CD4-positive, alpha-beta T cell treated with Interleukin-6 for 4 hours (primary cell): ENCODE results near the gene MOV10L1.
"Not testable (repeated sequence)": the region's sequence is repeated elsewhere in the genome, so short reads cannot be mapped to it uniquely, and the experiment has no call there.

Source experiments
- DNase-seq: peaks from one replicate; pipeline ENCODE4 v3.0.0-alpha.2; 2020; ENCODE audit warnings: mixed read lengths

The MOV10L1 gene

DNA sequence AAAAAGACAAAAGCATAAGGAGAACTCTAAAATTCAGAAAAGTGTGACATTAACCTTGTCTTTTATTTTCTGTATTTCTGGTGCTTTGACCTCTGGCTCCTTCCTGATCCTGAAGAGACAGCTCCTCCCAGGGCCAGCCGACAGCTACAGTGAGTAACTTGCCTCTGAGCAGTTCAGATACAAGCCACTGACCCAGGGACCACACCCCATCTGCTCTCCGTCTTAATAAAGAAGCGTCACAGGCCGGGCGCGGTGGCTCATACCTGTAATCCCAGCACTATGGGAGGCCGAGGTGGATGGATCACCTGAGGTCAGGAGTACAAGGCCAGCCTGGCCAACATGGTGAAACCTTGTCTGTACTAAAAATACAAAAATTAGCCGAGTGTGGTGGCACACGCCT is 11.0 kb upstream of the MOV10L1 start:
- DNase-seq: no peak

DNA sequence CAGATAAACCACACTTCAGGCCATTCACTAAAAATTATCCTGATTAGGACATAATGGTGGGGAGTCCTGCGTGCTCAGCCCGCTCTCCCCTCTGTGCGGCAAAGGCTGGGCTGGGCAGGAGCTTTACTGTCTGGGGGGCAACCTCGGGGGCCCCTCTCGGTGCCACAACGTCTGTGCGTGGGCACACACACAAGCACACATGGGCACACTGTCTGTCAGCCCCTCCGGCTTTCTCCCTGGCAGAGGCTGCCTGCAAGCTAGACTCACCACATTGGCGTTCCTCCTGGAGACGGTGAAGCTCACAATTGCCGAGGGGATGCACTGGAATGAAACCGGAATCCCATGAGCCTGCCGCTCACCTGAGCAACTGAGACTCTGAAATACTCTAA is 9.7 kb upstream of the MOV10L1 start:
- no peak for DNase-seq

DNA sequence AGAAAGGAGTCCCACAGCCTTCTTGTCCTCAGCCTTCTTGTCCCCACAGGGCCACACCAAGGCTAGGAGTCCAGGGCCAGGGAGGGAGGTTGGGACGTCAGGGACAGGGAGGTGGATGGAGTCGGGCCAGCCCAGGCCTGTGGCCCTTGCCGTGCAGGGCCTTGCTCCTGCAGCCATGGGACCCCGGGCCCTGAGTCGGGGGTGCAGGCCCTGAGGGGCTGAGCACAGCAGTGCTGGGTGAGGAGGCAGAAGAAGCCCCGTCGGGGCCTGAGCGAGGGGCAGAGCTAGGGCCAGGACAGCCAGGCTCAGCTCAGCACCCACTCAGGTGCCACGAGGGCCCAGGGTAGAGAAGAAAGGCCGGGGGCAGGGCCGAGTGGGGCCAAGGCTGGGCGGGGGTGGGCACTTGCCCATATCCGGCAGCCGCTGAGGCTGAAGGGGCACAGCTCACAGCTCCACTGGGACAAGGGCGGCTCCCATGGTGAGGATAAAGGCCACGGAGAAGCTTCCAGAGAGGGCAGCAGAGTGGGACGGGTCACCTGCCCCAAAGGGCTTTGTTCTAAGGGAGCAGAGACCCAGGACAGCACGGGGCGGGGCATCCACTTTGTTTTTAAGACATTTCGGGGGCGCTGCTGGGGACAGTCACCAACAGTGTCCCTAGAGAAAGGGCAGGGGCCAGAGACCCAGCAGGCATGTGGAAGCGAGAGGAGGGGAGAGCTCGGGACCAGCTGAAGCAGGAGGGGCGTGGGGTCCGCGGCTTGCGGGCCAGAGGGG is 8.2 kb upstream of the MOV10L1 start:
- no peak for DNase-seq

DNA sequence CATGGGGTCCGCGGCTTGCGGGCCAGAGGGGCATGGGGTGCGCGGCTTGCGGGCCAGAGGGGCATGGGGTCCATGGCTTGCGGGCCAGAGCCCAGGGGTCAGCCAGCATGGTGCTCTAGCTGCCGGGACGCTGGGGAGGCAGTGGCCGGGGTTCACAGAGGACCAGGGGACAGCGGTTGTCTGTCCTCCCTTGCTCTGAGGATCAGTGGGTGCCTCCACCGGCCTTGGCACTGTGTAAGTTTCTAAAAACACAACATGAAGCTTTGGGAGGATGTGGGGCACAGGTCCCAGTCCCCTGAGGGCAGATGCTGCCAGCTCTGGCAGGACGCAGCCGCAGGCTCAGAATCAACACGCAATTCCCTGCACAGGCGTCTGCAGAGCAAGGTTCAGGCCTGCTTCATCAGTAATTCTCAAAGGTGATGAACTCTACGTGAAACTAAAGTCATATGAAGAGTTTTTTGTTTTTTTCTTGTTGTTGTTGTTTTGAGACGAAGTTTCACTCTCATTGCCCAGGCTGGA is 7.5 kb upstream of the MOV10L1 start:
- DNase-seq: no peak

DNA sequence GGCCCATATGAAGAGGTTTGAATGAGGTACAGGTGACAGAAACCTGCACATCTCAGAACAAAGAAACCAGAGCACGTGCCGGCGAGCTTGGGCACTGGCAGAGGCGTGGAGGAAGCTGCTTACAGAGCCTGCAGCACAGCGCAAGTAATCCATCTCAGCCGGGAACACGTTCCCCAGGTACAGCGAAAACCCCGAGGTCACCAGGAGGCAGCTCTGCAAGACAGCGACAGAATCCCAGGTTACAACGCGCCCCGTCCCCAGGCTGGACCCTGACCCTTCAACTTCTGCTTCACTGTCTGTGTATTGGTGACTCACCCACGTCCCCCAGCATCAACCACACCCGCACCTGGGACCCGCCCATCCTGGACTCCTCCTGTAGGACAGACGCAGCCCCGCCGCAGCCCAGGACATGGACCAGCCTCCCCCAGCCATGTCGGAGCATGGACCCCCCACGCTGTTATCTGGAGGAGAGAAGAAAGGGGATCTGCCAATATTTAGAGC is 6.8 kb upstream of the MOV10L1 start:
- no peak for DNase-seq

DNA sequence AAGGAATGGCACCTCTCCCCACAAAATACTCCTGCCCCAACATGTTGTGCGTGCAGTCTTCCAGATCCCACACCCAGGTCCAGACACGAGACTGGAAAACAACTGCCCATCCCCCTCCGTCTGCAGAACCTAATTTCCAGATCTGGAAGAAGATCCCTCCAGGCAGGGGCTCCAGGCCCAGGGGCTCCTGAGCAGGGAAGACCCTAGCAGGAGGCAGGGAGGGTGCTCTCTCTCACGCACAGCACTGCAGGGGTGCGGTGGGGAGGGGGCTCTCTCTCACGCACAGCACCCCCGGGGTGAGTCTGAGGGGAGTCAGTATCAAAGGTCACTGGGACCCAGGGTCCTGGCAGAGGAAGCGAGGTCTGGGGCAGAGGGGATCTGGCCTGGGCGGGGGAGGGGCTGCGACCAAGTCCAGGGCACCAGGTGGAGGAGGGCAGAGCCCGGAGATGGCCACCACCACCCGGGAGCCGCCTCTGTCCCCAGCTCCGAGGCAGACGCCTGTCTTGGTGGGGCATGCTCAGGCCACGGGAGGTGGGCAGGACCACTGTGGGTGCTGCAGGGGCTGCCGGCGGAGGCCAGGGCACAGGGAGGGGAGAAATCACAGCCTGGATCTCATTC is 6.2 kb upstream of the MOV10L1 start:
- no peak for DNase-seq

DNA sequence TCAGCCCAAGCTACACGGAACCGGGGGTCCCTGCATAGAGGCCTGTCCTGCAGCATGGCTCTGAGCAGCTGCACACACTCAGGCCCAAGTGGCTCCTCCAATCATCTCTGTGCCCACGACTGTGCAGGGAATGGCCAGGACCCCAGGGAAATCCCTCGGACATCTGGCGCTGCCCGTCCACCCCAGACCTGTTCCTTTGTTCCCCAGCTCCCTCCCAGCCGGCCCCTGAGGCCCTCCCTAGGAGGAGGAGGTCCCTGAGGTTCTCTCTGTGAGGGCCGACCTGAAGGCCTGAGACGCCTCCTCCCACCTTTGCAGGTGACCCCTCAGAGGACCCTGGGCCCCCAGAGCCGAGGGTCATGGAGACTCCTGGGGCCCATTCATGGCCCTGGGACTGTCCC is 5.7 kb upstream of the MOV10L1 start:
- DNase-seq: no peak

DNA sequence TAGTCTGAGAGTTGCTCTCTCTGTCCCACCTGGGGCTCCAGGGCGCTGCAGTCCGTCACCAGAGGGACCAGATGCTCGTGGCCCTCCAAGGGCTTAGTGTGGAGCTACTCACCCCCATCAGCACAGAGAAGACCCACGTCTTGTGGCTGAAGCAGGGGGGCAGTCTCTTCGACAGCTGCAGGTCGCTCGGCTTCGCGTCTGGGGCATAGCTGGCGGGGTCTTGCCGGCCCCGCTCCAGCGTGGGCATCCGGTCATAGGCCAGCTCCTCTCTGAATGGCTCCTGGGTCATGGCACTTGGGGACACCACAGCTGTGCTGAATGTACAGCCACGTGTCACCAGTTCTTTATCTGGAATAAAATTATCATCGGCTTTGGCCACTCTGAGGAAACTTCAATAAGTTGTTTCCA is 5.2 kb upstream of the MOV10L1 start:
- DNase-seq: no peak

DNA sequence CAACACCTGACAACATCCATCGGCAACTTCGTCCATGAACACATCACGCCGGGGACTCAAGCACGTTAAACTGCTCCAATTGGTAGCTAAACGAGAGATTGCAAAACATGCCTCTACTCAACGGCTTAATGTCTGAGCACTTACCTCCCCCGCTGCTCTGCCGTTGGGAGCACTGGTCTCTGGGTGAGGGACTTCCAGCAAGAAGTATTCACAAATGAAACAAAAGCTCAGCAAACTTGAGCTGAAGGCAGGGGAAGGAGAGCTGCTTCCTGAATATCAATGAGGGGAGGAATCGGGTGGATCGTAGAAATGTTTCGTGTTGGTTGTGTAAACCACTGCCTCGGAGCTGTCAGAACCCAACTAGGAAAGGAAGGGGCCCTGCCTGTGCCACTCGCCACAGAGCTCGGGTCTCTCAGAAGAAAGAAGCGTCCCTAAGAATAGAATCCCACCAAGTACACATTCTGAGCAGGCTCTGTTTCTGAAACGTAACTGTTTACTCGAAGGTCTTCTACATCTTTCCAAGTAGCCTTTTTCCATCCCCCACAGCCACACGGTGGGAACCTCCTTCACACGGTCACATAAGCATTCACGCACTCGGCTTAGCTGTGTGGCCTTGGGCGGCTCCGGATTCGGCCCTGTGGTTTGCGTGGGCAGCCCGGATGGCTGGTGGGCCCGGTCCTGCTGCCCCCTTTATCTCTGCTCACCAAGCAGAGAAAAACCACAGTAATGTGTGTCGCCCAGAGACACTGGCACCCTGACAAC is 4.4 kb upstream of the MOV10L1 start, which contains the start of gene MLC1:
Gene MLC1, minus strand, starts transcription at position 216 of the 762 bp plus-strand sequence. CDS start 524 bp downstream, outside the sequence.
- peak; percentile 5 for DNase-seq

DNA sequence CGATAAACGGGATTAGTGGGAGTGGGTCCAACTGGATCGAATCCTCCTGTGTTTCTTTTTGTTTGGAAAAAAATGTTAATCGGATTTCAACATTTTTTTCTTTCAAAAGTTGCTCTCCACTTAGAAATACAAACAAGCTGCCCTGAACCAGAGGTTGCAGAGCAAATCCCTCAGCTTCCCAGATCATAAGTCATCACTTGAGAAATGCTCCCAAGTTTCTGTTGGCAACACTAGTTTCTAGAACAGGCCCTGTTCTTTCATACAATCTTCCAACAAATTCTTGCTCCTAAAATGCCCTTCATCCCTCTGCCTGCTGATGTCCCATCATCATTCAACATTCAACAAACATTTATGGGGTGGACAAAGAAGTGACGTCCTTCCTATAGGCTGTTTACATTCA is 3.3 kb upstream of the MOV10L1 start:
- DNase-seq: no peak

DNA sequence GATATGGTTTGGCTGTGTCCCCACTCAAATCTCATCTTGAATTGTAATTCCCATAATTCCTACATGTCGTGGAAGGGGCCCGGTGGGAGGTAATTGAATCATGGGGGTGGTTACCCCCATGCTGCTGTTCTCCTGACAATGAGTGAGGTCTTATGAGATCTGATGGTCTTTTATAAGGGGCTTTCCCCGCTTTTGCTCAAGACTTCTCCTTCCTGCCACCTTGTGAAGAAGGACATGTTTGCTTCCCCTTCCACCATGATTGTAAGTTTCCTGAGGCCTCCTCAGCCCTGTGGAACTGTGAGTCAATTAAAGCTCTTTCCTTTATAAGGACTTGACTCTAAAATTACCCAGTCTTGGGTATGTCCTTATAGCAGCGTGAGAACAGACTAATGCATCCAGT is 2.8 kb upstream of the MOV10L1 start:
- DNase-seq: not testable (repeated sequence)

DNA sequence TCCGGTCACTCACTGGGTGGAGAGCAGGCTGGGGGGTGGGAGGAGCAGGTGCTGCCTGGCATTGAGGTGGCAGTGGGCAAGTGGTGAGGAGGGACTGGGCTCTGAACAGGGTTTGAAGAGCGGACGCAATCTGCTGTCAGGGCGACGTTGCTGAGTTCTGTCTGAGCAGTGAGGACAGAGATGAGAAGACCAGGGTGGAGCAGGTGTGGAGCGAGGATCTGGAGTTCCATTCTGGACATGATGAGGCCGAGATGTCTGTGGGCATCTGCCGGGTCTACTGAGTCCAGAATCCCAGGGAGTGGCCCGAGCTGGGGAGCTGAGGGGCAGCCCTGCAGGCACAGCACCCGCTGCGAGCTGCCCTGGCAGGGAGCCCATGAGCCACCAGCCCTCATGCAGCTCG is 2.2 kb upstream of the MOV10L1 start:
- DNase-seq: no peak

DNA sequence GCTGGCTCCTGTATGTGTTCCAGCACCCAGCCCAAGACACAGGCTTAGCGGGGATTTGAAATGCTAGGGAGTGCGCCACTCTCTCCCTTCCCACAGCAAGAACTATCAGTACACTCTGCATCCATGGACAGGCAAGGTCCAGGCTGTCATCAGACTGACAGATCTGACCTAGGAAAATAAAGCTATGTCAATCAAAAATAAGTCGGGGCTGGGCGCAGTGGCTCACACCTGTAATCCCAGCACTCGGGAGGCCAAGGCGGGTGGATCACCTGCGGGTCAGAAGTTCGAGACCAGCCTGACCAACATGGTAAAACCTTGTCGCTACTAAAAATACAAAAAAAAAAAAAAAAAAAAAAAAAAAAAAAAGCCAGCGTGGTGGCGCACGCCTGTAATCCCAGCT is 1.7 kb upstream of the MOV10L1 start:
- DNase-seq: no peak

DNA sequence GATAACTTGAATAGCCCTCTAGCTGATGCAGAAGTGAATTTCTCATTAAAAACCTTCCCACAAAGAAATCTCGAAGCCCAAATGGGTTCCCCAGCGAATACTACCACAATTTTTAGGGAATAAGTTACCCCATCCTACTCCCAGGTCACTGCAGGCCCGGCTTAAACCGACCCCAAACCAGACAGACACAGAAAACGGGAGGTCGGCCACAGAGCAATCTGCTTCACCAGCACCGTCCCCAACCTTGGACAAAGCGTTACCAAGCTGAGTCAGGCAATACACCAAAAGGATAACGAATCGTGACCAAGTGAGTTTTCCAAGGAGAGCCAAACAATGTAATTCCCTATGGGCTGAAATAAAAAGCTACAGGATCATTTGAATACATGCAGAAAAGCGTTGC is 575 bp upstream of the MOV10L1 start:
- no peak for DNase-seq

DNA sequence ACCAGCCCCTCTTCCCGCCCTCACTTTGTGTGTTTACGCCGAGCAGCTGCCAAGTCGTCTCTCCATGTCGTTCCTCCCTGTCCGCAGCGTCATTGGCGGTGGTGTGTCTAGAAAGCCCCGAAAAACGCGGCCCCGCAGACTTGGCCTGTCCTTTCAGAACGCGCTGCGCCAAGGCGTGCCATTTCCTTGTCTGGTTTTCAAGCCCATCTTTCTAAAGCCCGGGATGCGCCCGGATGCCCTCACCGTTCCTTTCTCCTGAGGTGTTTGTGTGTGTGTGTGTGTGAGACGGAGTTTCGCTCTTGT is 557 bp downstream of the MOV10L1 start:
- DNase-seq: no peak

DNA sequence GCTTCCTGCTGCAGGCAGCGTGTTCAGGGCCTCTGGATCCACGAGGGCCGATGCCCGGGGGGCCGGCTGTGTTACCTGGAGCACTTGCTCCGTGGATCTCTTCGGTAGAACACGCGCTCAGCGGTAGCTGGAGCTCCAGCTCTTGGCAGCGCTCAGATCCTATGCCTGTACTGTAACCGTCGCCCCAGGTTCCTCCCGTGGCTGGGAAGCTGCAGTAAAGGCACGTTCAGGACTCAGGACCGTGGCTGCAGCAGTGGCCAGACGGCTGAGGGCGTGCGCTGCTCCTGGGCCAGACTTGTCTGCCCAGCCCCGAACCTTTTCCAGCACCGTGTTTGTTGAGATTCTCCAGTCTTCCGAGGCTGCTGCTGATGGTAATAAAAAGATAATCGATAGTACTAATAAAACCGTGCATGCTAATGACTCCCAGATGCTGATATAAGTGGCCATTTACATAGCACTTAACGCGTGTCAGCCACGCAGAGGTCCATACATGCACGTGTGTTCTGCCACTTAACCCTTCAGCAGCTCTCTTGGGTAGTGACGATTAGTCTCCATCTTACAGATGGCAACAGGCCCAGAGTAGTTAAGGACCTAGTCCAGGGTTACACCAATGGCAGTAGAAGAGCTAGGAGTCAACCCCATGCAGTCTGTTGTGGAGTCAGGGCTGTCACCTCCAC is 1.4 kb downstream of the MOV10L1 start:
- DNase-seq: no peak

DNA sequence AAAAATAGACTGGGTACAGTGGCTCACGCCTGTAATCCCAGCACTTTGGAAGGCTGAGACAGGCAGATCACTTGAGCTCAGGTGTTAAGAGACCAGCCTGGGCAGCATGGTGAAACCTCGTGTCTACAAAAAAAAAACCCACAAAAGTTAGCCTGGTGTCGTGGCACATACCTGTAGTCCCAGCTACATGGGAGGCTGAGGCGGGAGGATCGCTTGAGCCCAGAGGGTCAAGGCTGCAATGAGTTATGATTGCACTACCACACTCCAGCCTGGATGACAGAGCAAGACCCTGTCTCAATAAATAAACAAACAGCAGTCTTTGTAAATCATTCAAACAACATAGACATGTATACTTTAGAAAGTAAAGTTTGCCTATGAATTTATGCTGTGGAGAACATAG is 2.5 kb downstream of the MOV10L1 start:
- DNase-seq: no peak

DNA sequence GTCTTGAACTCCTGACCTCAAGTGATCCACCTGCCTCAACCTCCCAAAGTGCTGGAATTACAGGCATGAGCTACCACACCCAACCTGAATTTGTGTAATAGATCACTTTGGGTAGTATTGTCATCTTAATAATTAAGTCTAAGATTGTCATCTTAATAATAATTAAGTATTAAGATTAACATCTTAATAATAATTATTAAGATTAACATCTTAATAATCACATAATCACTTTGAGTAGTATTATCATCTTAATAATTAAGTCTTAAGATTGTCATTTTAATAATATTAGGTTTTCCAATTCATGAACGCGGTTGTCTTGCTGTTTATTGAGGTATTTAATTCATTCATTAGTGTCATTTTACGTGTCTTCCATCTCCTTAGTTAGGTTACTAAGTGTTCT is 8.2 kb downstream of the MOV10L1 start:
- DNase-seq: no peak

DNA sequence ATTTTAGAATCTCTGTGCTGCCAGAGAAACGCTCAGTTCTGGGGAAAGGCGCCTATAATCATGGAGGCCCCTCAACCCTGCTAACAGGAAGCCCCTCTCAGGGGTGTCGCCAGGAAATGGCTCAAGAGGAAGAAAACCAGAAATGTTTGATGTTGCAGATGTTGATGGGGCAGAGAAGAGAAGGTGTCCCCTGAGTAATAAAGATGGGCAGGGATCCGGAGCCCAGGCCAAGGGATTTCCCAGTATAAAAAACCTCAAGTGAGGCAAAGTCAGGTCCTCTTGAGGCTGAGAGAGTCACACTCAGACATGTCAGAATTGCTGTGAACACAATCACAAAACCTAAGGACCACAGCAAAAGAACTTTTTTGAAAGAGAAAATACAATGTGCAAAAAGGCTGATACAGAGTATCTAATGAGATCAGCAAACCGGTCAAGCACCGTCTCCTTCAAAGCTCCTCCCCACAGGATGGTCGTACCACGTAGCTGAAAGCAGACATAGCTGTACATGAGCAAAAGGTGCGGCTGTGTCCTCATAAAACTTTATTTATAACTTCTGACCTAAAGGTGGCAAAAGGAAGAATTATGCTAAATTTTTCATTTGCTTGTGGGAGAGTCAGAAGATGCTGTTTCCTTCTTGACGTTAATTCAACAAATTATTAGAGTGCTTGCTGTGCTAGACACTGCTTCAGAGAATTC is 12.2 kb downstream of the MOV10L1 start:
- DNase-seq: no peak

DNA sequence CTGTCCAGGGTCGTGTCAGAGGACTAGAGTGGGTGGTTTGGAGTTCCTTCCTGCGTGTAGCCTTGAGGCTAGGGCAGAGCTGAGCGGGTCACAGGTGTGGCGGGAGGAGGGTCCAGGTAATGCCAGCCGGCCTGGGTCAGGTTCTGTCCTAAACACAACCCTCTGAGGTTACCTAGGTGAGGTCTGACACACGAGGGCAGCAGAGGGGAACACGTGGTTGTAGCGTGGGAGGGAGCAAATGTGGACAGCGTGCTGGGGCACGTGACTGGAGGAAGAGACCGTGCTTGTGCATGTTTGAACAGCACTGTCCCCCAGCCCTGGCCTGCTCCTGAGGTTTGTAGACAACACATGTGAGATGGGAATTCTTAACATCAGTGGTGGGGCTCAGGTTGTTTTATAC is 13.1 kb downstream of the MOV10L1 start:
- no peak for DNase-seq

DNA sequence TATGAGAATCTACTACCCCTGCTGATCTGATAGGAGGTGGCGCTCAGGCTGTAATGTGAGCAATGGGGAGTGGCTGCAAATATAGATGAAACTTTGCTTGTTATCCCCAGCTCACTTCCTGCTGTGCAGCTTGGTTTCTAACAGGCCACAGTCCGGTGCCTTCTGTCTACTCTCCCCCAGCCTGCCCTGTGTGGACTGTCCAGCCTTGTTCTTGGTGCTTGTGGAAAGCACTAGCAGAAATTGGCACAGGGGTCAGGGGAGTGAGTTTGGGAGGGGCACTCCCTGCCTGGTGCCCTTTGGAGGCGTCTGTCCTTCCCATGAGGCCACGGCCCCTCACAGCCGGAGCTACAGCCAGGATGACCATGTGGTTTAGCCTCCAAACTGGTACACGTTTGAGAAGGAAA is 14.3 kb downstream of the MOV10L1 start:
- no peak for DNase-seq
